ENCODE measurements around the gene HMGN1.

HMGN1 gene

DNA sequence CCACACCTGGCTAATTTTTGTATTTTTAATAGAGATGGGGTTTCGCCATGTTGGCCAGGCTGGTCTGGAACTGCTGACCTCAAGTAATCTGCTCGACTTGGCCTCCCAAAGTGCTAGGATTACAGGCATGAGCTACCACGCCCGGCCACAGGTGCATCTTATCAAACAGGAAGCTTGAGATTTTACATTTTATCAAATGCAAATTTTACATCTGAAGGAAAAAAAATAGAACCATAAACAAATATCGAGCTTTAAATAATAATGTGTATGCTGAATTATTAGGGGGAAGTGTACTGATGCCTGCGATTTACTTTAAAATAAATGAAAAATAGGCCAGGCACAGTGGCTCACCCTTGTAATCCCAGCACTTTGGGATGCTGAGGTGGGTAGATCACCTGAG, 18.9 kb downstream of the HMGN1 start:
- DNase-seq (ENCODE audit: low spot score) = no peak

DNA sequence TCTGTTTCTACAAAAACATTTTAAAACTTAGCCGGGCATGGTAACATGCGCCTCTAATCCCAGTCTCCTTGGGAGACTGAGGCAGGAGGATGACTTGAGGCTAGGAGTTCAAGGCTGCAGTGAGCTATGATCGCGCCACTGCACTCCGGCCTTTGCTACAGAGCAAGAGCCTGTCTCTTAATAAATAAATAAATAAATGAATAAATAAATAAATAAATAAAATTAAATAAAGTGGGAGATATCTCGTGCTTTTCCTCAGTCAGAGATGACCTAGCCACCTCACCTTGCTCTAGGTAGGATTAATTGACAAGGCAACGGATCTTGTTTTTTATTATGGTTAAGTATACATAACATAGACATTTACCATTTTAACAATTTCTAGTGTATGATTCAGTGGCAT, 21.2 kb downstream of the HMGN1 start:
- no peak for DNase-seq (ENCODE audit: low spot score)

DNA sequence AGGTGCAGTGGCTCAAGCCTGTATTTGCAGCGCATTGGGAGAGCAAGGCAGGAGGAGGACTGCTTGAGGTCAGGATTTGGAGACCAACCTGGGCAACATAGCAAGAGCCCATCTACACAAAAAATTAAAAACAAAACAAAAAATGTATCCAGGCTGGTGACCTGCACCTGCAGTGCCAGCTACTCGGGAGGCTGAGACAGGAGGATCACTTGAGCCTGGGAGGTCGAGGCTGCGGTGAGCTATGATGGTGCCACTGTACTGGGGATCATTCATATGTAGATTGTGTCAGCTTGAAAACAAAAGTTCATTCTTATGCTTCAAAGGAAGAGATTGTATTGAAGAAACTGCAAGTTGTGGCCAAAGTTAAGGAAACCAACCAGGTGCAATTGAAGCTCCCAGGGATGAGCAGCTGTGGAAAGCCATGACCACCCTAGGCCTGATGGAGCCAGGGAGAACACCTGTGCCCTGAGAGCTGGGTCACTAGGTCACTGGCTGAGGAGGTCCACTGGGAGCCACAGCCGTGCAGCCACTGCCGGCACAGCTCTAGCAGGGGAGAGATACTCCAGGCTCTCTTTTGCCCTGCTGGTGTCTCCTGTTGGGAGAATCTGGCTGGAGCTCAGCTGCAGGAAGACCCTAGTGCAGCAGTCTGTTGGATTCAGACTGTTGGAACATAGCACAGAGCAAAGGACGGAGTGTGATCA, 22.1 kb downstream of the HMGN1 start:
- no peak for DNase-seq (ENCODE audit: low spot score)

DNA sequence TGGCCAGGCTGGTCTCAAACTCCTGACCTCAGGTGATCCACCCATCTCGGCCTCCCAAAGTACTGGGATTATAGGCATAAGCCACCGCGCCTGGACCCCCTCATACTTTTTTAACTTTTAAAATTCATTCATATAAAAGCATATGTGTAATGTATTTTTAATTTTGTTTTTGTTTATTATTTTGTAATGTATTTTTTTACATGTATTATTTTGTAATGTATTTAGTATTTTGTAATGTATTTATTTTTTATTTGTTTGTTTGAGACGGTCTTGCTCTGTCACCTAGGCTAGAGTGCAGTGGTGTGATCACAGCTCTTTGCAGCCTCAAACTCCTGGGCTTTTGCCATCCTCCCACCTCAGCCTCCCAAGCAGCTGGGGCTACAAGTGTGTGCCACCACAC, 23.4 kb downstream of the HMGN1 start:
- no peak for DNase-seq (ENCODE audit: low spot score)

DNA sequence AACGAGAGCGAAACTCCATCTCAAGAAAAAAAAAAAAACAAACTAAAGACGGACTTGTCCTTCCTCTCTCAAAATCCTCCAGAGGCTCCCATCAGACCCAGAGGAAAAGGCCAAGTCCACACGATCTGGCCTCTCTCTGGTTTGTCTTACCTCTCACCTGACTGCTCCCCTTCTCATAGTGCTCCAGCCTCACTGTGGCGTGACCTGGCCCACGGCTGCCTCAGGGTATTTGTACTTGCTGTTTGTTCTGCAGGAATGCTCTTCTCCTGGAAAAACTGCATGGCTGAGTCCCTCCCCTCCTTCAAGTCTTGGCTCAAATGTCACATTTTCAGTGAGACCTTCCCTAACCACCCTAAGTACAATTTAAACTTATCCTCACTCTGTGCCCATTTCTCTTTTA, 27.5 kb downstream of the HMGN1 start:
- no peak for DNase-seq (ENCODE audit: low spot score)

DNA sequence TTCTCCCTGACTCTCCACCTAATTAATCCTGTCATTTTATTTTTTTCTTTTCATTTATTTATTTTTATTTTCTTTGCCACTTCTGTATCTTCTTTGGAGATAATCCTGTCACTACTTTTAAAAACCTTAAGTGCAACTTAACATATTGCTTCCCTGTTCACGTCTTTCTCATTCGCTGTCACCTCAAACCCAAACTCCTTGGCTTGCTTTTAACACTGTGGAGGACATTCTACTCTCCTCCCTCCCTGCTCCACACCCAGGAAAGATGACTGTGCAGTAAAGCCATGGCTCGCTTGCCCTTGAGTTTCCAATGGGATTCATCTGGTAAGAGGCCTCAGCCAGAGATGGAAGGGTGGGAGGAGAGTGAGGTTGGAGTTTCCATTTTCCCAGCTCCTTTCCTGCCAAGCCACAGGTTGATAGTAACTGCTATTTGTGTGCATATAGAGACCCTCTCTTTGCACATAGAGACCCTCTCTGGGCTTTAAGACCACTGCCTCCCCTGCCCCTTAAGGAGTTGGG, 29.0 kb downstream of the HMGN1 start:
- no peak for DNase-seq (ENCODE audit: low spot score)

DNA sequence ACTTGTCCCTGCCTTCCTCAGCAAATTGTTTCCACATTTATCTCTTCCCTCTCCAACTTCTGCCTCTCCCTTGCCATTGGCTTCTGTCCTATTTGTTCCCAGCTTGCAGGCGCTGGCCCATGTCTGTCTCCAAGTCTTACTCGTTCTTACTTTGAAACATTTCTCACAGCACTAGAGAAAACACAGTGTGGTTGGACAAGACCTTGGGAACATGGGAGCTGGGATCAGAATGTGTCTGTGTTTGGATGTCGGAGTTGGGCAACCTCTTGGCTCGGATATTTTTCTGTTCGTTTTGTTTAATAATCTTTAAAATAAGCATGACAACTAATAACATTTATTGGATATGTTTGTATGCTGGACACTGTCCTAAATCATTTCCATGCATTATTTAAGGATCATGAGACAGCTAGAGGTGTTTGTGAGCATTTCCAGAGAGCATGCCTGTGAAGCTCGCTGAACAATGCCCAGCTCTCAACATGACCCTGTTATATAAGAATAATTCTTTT, 29.6 kb downstream of the HMGN1 start:
- DNase-seq (ENCODE audit: low spot score) = no peak

DNA sequence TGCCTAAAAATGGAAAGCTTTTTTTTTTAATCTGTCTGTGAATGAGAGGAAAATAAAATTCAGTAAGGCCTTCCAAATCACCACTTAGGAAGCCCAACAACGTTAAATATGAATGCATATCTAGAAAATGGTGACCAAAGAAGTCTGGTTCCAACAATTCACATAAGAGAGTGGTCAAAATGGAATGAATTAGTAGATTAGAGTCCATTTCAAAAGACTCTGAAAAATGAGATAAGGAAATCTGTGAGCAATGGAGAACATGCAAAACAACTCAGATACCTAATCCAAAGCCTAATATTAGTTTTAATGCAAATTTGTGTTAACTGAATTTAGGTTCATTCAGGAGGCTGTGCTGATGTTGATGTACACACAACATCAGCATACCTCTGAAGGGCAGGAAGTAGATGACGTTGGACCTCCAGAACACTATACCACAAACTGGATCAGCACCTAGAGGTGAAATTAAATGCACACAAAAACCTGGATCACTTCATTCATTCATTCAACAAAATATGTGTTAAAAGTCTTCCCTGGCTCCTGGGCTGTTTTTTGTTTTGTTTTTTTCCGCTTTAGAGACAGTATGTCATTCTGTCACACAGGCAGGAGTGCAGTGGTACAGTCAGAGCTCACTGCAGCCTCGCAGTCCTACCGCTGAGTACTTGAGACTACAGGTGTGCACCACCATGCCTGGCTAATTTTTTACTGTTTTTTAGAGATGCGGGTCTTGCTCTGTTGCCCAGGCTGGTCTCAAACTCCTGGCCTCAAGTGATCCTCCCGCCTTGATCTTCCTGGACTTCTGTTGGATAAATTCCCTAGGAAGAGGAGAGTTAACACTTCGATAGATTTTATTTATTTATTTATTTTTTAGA, 30.6 kb downstream of the HMGN1 start:
- DNase-seq (ENCODE audit: low spot score) = no peak

DNA sequence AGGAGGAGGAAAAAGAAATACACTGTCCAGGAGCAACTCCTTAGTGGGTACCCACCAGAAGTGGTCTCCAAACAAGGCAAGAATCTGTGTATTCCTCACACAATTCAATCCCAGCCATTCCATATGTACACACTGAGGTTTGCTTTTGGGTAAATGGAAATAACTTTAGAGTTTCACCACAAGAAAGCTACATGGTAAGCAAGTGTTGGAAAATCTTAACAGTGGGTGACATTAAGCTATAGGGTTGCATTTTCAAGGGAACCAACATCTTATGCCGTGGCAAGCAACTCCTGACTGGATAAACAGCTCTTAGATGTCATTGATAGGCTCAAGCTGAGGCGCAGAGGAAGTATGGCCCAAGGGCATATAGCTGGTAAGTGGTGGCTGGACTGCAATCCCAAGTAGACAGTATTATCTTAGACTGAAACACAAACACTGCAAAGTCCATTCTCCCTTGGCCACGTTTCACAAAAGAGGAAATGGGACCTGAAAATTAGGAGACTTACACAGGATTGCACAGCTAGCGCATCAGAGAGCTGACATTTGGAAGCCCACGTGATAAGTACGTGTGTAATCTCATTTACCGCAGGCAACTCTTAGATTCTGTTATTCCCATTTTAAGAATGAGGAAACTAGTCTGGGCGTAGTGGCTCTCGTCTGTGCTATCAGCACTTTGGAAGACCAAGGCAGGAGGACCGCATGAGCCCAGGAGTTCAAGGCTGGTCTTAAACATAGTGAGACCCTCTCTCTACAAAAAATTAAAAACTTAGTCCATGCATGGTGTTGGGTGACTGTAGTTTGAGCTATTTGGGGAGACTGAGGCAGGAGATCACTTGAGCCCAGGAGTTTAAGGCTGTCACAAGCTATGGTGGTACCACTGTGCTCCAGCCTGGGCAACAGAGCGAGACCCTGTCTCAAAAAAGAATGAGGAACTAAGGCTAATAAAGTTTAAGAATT, 31.5 kb downstream of the HMGN1 start:
- DNase-seq (ENCODE audit: low spot score) = no peak

DNA sequence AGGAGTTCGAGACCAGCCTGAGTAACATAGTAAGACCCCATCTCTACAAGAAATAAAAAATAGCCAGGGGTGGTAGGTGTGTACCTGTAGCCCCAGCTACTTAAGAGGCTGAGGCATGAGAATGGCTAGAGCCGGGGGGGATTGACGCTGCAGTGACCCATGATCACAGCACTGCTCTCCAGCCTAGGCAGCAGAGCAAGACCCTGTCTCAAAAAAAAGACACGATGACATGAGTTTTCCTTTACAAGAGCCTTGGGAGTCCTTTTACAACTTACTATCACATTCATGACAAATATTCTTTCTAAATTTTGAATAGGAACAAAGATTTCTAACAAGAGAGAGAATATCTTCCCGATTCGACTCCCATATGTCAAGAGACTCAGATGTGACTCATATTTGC, 32.2 kb downstream of the HMGN1 start:
- no peak for DNase-seq (ENCODE audit: low spot score)

DNA sequence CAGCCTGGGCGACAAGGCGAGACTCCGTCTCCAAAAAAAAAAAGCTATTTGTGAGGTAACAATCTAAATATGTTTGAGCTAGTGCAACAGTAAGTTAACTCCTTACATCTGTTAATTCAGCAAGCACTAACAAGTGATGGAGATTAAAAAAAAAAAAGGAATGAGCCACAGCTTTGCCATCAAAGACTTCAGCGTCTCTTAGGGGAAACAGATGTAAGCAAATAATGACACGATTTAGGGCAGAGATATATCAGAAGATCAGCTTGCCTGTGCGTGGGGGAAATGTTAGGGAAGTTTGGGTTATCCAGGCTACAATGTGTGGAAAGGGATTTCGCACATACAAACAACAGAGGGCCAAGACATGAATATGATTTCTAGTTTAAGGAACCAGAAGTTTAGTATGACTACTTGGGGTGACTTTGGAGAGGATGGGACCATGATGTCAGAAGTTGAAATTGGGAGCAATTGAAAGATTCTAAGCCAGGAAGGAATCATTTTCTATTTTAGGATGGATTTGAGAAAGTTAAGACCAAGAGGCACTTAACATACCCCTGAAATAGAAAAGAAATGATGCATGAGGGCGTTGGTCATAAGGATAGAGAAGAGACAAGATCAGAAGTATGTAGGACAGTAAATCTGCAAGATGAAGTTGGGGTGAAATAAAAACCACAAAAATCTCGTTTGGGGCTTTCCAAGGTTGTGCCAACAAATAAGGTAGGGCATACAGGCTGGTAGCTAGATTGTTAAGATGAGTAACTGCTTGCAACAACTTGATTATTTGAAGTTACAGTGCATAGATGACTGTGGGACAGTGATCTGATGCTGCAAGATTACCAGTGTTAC, 33.1 kb downstream of the HMGN1 start:
- DNase-seq (ENCODE audit: low spot score) = no peak

DNA sequence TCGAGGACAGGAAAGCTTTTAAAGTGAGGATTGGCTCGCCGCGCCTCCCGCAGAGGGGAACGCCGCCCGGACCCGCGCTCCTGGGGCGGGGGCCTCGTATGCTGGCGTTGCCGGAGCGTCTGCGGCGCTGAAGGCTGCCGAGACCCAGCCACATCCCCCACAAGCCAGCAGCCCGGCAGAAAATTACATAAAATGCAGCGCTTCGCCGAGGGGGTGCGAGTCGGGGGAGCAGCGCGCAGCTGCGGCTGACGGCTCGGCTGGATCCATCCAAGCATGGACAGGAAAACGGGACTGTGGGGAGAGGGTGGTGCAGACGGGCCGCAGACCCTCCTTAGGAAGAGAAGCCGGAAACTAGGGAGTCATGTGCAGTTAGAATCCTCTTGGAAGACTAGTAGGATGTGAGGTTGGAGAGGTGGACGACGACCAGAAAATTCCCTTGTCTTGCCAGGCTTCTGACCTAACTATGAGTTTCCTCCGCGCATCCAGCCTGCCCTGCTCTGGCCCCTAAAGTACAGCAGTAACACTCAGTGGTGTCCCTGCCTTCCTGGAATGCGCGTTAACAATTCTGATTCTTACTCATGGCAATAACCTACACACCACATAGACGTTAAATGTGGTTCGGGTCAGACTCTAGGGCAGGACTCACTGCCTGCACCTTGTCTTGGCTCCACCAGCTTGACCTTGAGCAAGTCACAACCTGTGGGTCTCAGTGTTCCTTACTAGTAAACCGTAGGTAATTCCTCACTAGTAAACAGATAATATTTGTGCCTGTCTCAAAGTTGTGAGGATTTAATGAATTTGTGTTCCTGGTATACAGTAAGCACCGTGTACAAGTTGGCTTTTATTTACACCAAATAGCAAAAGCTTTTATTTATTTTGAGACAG, 34.5 kb downstream of the HMGN1 start:
- DNase-seq (ENCODE audit: low spot score) = no peak

DNA sequence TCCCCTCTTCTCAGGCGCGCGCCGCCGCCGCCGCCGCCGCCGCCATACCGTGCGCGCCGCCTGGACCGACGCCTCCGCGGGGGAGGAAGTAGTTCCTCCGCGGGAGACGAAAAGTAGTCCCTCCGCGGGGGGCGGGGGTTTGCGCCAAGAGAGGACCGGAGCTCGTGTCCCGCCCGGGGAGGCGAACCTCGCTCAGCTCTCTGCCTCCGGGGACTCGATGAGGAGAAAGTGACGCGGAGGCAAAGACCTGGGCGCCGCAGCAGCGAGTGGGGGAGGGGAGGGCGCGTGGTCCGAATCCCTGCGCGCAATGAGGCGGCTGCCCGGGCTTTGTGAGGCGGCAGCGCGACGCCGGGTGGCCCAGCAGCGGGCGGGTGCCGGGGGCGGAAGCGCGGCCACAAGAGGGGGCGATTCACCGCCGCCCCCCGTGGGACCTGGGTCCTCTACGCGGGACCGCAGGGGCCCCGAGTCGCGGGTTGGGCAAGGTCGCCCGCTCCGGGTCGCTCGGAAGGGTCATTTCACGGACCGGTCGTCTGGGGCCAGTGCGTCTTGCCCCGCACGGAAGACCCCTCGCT, 35.2 kb downstream of the HMGN1 start, which contains the start of gene BRWD1:
Gene BRWD1 (minus strand): TSS at position 62 of the 572 bp plus-strand sequence. CDS start 141 bp downstream, outside the sequence.
- DNase-seq (ENCODE audit: low spot score) = peak; percentile 93

DNA sequence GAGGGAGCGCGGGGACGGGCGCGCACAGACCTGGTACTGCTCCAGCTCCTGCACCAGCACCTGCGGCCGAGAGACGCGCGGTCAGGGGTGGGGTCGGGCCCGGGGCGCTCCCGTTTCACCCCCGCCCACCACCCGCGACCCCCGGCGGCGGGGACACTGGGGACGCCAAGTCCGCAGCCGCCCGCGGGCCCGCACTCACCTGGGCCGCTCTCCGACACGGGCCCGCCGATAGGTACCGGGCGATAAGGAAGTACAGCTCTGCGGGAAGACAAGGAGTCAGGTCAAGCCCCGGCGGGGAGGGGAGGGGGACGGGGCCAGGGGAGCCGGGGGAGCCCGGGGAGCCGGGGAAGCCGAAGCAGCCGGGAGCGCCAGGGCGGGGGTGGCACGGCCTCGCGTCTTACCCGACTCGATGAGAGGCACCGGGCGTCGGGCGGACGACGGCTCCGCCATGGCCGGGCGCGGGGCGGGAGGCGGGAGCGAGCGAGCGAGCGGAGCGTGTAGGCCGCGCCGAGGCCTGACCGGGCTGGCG, 35.8 kb downstream of the HMGN1 start:
- peak; percentile 56 for DNase-seq (ENCODE audit: low spot score)

DNA sequence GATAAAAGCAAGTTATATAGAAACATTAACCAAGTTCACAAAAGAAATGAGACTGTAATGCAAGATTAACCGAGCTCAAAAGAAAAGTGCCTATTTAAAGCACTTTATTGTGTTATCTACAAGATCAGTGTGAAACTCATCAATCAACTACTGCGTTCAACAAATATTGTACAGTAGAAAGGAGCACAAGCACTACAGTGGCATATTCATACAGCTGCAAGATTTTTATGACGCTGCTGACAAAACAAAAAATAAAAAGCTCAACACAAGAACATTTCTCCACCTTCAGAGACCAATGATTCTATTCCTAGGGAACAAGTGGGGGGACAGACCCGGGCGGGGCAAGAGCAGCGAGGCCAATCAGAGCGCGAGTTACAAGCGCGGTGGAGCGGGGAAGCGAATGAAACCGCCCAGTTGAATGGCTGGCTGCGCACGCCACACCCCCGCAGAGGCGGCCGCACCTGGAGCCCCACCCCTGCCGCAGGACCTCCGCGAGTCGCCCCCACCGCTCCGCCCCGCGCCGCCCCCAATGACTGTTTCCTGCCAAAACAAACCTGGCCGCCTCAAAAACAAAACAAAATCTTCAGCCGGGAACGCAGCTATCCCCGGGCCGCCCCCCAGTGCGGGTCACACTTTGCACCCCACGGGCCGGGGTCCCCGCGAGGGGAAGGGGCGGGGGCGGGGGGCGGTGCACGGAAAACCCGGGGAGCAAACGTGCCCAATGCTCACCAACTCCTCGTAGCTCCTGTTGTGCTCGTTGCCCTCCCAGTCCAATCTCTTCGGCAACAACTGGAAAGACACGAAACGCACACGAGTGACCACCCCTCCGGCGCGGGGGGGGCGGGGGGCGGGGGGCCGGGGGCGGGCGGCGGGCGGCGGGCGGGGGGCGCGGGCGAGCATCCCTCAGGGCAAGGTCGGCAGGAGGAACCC, 36.5 kb downstream of the HMGN1 start:
- DNase-seq (ENCODE audit: low spot score) = peak; percentile 99

DNA sequence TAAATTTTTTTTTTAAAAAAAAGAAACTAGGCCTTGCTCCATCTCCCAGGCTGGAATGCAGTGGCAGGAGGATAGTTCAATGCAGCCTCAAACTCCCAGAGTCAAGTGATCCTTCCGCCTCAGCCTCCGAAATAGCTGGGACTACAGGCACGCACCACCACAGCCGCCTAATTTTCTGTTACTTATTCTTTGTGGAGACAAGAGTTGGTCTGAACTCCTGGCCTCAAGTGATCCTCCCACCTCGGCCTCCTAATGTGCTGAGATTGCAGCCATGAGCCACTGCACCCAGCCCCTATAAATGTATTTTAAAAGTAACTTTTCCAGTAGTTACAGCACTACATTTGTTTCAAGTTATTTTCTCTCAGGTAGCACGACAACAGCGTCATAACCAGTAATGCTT, 37.7 kb downstream of the HMGN1 start:
- no peak for DNase-seq (ENCODE audit: low spot score)

DNA sequence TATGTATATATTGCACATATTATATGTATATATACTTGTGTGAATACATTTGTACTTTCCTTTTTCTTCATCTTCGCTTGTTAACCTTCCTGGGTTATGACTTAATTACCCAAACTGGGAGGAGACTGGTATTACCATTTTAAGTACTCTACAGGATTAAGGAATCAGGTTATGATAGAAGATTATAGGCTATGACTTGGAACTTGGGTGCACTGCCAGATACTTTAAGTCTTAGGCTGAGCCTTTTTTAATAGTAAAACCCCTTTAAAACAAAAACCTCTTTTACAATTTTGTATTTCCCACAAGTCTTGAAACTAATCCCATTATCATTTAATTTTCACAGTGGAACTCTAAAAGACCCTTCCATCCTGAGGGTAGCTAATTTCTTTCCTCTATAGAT, 41.4 kb downstream of the HMGN1 start:
- peak; percentile 47 for DNase-seq (ENCODE audit: low spot score)

DNA sequence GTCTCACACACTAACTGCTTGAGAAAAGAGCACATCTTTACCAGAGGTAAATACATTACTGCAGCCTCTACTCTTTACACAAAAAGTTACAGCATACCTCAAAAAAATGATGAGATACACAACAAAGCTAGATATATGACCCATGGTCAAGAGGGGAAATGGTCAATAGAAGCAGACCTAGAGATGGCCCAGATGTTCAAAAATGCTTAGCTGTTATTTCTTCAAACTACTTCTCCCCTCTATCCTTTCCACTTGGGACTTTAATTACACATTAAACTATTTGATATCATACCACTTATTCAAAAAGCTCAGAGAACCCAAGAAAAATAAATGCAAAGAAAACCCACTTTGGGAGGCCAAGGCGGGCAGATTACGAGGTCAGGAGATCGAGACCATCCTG, 48.3 kb downstream of the HMGN1 start:
- DNase-seq (ENCODE audit: low spot score) = no peak
